Measurements from ENCODE around the gene CCL27.

The CCL27 gene, protein sequence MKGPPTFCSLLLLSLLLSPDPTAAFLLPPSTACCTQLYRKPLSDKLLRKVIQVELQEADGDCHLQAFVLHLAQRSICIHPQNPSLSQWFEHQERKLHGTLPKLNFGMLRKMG

DNA sequence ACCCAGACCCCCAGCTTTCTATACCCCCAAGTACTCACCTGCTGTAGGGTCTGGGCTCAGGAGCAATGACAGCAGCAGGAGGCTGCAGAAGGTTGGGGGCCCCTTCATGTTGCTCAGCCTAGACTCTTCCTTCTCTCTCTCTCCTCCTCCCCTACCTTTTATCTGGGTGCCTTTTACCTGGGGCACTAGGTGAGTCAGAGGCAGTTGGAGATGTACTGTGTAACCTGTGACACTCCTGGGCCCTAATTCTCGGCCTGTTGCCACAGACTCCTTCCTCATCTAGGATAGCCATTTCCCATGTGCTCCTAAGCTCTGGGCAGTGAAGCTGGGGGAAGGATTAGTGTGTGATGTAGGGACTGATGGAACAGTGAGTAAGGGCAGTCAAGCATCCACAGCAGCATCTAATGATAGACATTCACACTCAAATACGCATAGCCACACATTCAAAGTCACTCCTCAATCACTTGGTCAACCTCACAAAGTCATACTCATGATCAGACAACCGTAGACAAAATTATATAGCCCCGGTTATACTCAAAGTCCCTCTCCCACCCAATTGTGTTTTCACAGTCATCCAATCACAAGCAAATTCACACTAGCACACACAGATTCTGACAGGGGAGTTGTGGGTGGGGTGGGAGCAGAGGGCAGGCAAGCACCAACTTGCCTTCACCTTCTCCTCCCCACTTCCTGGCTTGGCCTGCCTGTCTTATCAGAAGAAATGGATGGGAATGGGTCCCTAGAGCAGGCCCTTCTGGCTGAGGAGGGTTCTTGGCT lies at the start of gene CCL27:
CCL27 (minus strand) TSS at position 132 of the 777 bp plus-strand sequence; CDS start at position 108, 24 bp downstream.
- DNase-seq, result no peak

DNA sequence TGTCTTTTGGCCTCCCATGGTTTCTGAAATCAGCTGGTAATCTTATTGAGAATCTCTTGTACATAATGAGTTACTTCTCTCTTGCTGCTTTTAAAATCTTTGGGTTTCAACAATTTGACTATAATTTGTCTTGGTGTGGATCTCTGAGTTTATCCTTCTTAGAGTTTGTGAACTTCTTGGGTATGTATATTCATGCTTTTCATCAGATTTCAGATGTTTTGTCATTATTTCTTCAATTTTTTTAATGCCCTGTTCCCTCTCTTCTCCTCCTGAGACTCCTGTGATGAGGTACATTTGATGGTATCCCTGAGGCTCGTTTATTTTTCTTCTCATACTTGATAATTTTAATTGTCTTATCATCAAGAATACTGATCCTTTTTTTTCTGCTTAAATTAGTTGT lies 49.7 kb upstream of the CCL27 start:
- no peak for DNase-seq

DNA sequence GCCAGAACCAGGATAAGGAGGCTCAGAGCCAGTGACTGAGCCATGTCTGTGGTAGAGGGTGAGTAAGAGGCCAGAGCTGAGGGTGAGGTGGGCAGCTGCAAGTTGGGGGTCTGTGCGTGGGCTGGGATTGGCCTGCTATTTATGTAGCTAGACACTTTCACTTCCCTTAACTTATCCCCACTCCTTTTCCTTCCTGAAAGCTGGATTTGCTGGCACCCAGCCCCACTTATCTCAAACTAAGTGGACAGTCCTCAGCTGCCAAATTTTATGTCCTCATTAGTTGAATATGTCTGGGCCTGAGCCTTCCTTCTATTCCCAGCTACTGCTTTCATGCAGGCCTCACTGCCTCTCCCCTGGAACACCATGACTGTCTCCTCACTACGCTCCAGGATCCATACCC lies 47.6 kb upstream of the CCL27 start, which contains the start of gene CCL21:
CCL21 (minus strand) TSS at position 114 of the 400 bp plus-strand sequence; CDS start at position 44, 70 bp downstream.
- no peak for DNase-seq

DNA sequence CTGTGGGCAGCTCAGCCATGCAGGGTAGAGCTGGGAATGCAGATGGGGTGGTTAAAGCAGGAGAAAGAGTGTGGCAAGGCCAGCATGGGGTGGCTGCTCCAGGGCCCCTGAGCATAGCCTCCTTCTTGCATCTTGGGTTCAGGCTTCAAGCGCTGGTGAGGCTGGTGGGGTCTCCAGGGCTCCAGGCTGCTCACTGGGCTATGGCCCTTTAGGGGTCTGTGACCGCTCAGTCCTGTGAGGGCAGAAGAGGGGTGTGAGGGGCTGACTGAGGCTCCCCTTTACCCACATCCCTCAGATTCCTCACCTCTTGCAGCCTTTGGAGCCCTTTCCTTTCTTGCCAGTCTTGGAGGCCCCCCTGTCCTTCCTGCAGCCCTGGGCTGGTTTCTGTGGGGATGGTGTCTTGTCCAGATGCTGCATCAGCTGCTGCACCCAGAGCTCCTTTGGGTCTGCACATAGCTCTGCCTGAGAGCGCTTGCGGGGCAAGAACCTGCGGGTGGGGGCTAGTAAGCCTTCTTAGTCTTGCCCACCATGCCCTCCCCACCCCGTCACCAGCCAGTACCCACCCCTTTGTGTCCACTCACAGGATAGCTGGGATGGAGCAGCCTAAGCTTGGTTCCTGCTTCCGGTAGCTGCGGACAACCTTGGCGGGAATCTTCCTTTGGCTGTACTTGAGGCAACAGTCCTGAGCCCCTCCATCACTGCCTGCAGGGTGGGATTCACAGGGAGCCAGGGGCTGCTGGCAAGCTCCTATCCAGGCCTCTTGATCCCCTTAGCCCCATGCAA lies 46.9 kb upstream of the CCL27 start:
- no peak for DNase-seq

DNA sequence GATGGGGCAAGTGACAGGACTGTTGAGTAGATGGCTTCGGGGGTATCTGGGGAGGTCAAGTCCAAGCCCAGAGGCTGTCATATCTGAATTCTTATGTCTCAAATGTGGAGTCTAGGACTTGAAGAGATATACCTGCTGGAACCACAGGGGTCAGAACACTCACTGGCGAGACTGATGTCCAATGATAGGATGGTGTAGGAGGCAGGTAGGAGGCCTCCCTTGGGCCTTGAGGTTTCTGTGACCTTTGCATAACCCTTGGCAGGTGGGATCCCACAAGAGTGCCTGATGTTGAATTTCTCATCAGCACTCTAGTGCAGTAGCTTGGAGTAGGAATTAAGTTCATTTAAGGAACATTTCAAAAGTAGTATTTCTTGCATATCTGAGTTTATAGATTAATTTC lies 44.7 kb upstream of the CCL27 start:
- no peak for DNase-seq

DNA sequence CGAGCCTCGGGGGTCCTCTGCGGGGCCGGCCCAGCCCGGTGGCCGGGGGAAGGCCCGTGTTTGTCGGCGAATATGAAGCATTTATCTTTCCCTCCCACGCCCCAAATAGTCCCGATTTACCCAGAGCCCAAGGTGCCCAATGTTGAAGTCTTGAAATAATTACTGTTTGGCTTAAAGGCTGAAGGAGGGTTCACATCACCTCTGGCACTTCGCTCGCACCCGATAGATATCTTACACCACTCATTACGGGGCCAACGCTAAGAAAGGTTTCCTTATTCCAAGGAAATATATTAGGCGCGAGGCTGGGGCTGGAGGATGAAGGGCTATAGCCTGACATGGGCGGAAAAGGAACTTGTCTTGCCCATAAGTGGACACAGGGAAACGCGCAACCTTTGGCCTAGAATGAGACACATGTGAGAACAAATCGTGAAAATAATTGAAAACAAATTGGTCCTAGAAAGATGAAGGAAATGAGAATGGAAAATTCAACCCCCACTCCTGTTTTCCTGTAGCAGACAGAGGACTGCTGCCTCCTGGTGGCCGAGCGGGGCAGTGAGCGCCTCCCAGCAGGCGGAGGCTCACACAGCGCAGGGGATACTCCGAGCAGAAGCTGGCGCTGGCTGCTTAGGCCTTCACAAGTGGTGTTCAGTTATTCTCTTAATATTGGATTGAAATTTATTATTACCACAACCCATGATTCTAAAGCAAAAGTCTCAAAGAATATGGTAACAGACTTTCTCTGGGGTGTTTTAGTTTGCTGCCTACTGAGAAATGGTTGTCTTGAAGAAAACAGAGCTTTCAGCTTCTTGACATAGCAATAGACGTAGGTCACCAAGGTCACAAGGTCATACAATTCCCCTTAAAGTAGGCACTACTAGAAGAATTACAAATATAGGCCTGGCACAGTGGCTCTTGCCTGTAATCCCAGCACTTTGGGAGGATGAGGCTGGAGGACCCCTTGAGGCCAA lies 39.6 kb upstream of the CCL27 start:
- DNase-seq, result peak; percentile 22 to 56

DNA sequence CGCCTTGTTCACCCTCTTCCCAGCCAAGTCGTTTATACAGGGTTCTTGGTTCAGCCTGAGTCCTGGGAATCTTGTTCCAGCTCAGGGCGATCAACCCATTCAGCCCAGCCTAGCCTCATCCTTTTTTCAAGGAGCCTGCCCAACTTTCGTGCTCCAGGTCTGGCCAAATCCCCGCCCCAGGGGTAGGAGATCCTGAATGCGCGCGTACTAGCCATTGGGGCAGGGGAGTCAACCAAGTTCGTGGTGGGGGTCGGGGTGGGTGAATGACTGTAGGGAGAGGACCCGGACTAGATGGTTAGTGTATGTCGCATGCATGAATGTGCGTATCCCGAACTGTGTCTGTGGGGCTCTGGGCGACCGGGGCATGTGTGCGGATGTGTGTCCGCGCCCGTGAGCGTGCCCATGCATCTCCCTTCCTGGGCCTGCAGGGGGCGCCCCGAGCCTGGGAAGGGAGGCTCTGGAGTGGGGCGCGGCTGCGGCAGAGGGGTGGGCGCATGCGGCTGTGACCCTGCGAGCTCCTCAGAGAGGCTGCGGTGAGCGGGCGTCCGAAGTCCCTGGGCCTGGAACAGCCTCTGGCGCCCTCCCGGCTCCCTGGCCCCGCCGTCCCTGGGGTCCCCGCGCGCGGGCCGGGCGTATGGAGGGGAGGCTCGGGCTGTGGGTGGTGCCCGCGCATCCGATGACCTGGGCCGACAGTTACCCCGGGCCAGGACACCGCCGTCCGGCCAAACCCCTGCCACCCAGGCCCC lies 38.7 kb upstream of the CCL27 start:
- DNase-seq, result peak; percentile 7 to 34

DNA sequence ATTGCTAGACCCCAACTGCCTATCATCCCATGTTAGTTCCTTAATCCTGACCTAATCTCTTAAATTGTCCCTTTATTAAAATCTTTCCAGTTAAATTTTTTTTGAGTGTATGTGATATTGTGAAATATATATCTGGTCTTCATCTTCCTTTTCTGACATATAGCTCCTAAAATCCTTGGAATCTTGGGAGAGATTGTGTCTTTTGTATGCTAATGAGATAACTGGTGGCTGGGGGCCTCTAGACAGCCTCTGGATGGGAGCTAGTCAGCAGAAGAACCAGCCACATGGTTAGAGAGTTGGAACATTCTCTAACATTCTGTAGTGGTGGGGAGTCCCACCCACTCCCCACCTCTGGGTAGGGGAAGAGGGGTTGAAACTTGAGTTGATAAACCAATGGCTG lies 32.4 kb upstream of the CCL27 start:
- DNase-seq, result no peak

DNA sequence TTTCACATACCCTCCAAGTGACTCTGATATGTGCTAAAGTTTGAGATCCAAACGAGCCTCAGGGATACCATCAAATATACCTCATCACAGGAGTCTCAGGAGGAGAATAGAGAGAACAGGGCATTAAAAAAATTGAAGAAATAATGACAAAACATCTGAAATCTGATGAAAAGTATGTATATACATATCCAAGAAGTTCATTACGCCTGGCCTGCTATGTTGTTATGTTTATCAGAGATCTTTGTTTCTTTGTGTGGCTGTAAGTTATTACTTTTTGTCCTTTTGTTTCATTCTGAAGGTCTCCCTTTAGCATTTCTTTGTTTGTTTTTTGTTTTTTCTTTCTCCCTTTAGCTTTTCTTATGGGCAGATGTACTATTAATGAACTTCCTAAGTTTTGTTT lies 31.1 kb upstream of the CCL27 start:
- DNase-seq, result no peak

DNA sequence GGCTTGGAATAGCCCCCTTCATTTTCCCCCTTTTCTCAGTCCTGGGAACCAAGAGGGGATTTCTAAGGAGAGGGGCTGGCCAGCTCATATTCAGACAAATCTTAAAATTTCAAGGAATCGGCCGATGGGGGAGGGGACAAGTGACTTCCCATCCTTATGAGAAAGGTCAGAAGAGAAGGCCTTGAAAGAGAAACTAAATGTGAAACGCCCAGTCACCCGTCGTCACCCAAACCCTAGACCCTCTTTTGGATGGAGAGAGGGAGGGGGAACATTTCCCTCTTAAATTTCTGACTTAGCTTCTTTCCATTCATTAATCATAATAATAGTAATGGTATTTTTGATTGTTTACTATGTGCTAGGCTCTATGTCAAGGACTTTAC lies 29.5 kb upstream of the CCL27 start:
- no peak for DNase-seq

DNA sequence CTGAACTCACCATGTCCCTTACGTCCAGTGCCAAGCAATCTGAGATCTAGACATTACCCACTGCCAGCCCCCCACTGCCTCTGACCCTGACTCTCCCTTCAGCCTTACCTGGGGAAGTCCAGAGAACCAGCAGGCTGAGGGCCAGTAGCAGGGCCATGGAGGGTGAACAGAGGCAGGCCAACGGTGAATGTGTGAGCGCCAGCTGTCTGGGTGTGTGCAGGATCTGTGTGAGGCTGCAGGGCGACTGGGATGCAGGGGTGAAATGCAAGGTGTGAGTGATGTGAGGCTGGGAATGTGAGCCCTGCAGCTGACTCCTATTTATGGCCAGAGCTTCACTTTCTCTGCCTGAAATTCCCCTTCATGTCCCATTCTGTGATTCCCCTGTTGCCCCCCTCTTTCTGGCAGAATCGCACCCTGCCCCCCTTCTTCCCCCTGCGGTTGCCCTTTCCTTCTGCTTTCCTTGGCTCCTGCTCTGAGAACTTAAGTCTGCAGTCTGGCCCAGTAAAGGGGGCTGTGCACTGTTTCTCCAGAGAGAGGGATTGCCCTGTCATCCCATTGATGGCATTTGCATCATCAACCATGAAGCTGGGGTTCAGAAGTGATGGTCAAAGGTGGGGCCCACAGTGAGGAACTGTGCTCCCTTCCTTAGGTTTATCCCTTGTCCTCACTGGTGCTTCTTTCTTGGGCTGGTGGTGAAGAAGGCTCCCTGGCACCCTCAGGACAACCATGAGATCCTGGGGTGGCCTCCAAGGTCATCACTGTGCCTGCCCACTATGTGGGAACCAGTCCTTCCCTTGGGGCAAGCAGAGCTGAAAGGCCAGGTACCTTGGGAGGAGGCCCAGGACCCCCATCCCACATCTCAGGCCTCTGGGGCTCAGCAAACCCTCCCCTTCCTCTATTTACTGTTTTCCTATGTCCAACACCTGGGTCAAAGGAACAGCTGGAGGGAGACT lies 28.8 kb upstream of the CCL27 start, which contains the start of gene CCL19:
CCL19 (minus strand) TSS at position 294 of the 953 bp plus-strand sequence; CDS start at position 157, 137 bp downstream.
- no peak for DNase-seq

DNA sequence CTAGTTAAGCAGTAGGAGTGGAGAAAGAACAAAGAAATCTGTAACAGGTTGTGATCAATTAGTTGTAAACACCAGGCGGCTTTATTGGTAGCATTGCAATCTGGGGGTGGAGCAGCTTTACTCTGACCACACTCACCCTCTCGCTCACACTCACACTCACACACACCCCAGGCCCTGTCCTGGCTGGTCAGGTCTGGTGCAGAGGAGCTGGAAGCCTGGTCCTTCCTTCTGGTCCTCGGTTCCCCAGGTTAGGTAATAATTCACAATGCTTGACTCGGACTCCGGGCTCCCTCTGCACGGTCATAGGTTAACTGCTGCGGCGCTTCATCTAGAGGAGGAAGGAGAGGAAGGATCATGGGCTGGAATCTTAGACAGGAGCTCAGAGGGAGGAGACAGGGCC lies 27.1 kb upstream of the CCL27 start:
- DNase-seq, result no peak

DNA sequence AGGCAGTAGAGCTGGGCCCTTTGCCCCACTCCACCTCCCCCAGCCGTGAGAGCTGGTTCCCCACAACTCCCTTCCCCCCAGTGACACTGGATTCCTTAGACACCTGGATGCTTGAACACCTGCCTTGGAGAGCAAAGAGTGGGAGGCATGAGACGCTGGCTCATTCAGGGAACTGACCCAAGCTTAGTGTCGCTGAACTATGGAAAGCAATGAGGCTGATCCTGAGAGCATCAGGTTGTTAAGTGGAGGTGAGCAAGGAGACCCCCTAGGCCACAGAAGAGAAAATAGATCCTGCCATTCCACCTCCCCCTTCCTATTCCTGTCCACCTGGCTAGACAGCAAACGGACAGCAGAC lies 26.6 kb upstream of the CCL27 start:
- DNase-seq, result no peak

DNA sequence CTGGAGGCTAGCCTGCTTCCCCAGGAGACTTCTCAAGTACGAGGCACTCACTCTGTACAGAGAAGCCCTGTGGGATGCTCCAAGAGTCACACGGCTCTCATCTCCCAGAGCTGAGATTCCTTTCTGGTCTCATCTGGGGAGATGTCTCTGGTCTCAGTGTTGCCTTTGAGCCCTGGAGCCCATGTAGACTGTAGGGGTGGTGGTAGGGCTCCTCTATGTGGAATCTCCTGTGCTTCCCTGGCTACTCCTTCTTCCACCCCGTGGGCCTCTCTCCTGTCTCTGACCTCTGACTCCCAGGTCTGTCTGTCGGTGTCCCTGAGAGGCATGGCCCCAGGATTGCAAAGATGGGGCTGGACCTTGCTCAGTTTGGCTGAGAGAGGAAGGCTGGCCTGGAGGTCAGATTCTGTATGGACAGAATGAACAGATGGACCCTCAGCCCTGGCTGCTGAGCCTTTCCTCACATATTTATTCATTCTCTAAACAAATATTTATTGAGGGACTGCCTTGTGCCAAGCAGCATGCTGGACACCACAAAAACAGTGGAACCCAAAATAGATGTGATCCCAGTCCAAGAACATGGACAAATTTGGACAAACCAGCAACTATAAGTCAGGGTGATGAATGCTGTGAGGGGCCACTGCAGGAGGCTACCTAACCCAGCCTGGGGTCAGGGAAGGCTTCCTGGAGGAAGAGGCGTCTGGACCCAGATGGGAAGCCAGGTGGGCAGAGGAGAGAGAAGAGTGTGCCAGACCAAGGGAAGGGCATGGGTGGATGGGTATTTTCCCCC lies 26.1 kb upstream of the CCL27 start:
- no peak for DNase-seq

DNA sequence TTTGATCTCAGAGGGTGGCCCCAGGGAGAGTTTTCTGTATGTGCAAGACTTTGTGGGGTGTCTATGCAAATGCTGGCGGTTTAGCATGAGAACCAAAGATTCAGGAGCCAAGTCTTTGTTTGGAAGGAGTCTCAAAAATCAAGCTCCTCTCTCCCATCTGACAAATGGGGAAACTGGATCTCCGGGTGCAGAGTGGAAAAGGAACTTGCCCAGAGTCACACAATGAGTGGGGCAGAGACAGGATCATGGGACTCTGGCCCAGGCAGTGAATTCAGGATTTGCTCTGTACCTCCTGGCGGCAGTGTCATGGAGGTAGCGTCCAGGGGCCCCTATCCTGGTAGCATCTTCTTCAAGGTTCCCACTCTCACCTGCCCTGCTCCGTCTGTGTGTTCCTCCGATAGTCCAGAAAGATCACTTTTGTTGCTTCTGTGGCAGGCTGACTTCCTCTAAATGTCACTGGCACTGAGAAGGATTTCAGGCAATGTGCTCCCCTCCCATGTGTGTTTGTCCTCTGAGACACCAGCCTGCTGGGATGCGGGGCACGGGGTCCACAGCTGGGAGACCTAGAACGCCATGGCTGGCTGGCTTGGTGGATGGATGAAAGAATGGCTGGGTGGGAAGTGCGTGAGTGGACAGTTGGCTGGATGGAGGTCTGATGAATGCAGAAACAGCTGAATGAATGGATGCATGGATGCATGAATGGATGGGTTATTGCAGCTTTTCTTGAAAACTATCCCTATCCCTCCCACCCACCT lies 25.0 kb upstream of the CCL27 start:
- no peak for DNase-seq

DNA sequence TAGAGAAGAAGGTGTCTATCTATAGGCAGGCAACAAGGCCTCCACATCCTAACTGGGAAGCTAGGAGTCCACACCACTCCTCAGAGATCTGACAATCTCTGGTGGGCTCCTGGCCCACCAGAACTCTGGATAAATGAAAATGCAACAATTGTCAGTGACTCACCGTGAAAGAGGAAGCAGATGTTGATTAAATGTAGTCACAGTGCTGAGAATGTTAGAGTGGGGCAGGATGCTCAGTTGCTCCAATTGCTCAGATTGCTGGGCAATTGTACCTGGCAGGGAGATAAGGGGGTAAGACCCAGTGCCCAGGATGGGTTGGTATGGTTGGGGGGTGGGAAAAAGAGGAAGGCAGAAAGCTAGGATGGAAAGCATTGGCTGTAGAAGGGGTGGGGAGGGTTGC lies 24.3 kb upstream of the CCL27 start:
- no peak for DNase-seq

DNA sequence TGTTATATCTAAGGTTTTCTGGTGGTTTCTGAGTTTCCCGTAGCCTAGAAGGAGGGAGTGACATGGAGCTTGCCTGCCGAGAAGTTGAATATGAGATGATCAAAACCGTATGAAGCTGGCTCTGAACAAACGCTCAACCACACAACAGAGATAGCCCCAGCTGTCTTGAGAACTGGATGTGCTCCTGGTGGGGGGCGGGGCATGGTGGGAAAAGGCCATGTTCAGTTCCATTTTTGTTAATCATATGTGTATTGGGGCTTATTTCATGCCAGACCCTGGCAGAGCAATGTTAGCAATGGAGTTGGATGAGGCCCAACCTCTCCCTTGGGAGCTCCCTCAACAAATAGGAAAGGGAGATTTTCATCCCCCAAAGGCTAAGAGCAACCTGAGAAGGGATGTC lies 23.8 kb upstream of the CCL27 start:
- DNase-seq, result no peak

DNA sequence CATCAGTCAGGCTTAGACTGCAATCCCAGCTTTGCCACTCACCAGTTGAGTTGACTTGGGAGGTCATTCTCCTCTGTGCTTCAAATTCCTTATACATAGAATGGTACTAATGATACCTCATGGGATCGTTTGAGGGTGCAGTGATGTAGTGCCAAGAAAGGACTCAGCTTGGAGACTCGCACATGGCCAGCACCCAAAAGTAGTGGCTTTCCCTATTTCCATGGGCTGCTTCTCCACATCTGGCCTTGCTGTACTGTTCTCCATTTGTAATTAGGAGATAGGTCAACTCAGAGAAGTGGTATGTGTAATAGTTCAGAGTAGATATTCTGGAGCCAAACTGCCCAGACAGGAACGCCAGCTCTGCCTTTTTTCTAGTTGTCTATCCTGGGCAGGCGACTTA lies 23.1 kb upstream of the CCL27 start:
- DNase-seq, result no peak

DNA sequence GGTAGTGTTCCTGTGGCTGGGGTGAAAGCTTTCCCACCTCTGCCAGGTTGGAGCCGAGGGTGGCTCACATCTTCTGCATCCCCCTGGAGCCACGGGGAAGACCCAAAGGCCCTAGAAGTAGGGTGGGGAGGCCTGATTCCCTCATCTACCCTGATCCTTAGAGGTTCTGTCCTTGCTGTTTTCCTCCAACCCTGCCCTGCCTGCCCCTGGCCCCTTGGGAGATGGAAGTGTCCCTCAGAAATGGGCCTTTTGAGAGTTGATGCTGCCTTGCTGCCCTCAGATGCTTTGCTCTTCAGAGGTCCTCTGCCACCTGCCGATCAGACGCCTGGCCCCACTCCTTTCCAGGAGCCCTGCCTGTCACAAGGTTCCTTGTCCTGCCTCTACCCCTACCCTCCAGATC lies 22.4 kb upstream of the CCL27 start:
- DNase-seq, result no peak

Data from SHP77 (cell line).